SU-DHL-6 (cell line): ENCODE data around the gene NBPF3.
"Not testable (repeated sequence)": the region's sequence is repeated elsewhere in the genome, so short reads cannot be mapped to it uniquely, and the experiment has no call there.

ENCODE experiments used
- EZH2phosphoT487 ChIP-seq: fragments of 200-600 bp; sonication (generic), shearing (Covaris generic); conservative IDR thresholded peaks from 2 replicates; pipeline ENCODE4 v1.6.1; 2018; ENCODE audit warnings: mild to moderate bottlenecking, antibody characterized with exemption, low read length, moderate library complexity, mixed read lengths
- TF ChIP-seq, protein P1 (sequence below): fragments of 200-600 bp; sonication (generic); IDR thresholded peaks from one replicate; pipeline ENCODE4 v1.5.1; 2017; ENCODE audit warnings: antibody characterized with exemption, mild to moderate bottlenecking, low read length, moderate library complexity; ENCODE audit not compliant: insufficient read depth, poor library complexity, severe bottlenecking

DNA sequence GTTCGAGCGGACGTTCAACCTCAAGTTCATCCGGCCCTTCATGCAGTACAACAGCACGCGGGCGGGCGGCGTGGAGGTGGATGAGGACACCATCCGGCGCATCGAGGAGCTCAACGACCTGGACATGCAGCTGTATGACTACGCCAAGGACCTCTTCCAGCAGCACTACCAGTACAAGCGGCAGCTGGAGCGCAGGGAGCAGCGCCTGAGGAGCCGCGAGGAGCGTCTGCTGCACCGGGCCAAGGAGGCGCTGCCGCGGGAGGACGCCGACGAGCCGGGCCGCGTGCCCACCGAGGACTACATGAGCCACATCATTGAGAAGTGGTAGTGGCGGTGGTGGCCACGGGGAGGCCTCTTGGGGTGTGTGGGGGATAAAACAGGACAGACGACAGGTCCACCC lies 10.7 kb upstream of the NBPF3 start:
- TF ChIP-seq, protein P1, sequence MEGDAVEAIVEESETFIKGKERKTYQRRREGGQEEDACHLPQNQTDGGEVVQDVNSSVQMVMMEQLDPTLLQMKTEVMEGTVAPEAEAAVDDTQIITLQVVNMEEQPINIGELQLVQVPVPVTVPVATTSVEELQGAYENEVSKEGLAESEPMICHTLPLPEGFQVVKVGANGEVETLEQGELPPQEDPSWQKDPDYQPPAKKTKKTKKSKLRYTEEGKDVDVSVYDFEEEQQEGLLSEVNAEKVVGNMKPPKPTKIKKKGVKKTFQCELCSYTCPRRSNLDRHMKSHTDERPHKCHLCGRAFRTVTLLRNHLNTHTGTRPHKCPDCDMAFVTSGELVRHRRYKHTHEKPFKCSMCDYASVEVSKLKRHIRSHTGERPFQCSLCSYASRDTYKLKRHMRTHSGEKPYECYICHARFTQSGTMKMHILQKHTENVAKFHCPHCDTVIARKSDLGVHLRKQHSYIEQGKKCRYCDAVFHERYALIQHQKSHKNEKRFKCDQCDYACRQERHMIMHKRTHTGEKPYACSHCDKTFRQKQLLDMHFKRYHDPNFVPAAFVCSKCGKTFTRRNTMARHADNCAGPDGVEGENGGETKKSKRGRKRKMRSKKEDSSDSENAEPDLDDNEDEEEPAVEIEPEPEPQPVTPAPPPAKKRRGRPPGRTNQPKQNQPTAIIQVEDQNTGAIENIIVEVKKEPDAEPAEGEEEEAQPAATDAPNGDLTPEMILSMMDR, result not testable (repeated sequence)
- not testable (repeated sequence) for TF ChIP-seq EZH2phosphoT487
